Vagina (tissue), 2 donors: ENCODE results near the gene SEMA3E. TPM values are rescaled to one million over a fixed set of nuclear protein-coding genes. Genes with fewer than 3 reads are reported as not detected.

Source experiments
- DNase-seq, 2 donors: peaks; one replicate each; pipeline ENCODE4 v3.0.0-alpha.2; 2017; ENCODE audit errors: extremely low spot score in 2 of 2
- H3K27ac ChIP-seq: fragments of 200-600 bp; sonication (generic); one replicate; pipeline ENCODE4 v1.5.1; 2019
- H3K27me3 ChIP-seq: fragments of 200-600 bp; sonication (generic); one replicate; pipeline ENCODE4 v1.5.1; 2019
- H3K36me3 ChIP-seq, 2 donors: fragments of 200-600 bp; sonication (generic); one replicate each; pipeline ENCODE4 v1.5.1; 2017 to 2019
- H3K4me1 ChIP-seq: fragments of 200-600 bp; sonication (generic); one replicate; pipeline ENCODE4 v1.5.1; 2019
- H3K4me3 ChIP-seq, 2 donors: fragments of 200-600 bp; sonication (generic); 1 replicate in 1 of 2; 2 replicates in 1 of 2; pipeline ENCODE4 v1.5.1; 2016 to 2019
- H3K9me3 ChIP-seq: fragments of 200-600 bp; sonication (generic); one replicate; pipeline ENCODE4 v1.5.1; 2019
- CTCF ChIP-seq, 3 experiments: fragments of 450-650 bp in 2 of 3; fragments of 200-600 bp in 1 of 3; sonication (generic) in 1 of 3; IDR thresholded peaks; one replicate each; pipeline ENCODE4 v1.5.1; 2017 to 2019; ENCODE audit warnings: antibody characterized with exemption in 3 of 3, mild to moderate bottlenecking in 2 of 3, moderate library complexity in 2 of 3
- POLR2A ChIP-seq, 2 donors: fragments of 450-650 bp; IDR thresholded peaks; one replicate each; pipeline ENCODE4 v1.6.1; 2017; ENCODE audit warnings: antibody characterized with exemption in 2 of 2, mild to moderate bottlenecking in 2 of 2, moderate library complexity in 2 of 2
- POLR2AphosphoS5 ChIP-seq, 2 donors: sonication (generic); formaldehyde crosslinking; IDR thresholded peaks; one replicate each; pipeline ENCODE4 v1.9.0; 2017; ENCODE audit warnings: antibody characterized with exemption in 2 of 2, mild to moderate bottlenecking in 2 of 2, low read depth in 1 of 2; ENCODE audit not compliant: insufficient read depth in 1 of 2
- intact Hi-C: fragments of 100-400 bp; cut with DNase I; formaldehyde crosslinking; loops from one replicate; pipeline ENCODE4 v1.15.1; 2023
- total RNA-seq: library from RNA; depleted of rRNA; stranded (reverse); fragments of >200 nt; gene quantifications from one replicate; pipeline ENCODE4 v1.2.3, GENCODE V29; 2016

Gene SEMA3E
- total RNA-seq, 1 donor from 2014 or later: 4.4 TPM

- H3K4me3 ChIP-seq: no peak overlapping the region
- H3K4me1 ChIP-seq: no peaks in the 10 kb centered on the region
- no peak overlapping the region for H3K27ac ChIP-seq
- no peaks in the 10 kb centered on the region for H3K27me3 ChIP-seq
- intact Hi-C loops: no loop called here
- TF ChIP-seq POLR2A (IDR thresholded peaks at IDR 0.05): no peak
- no peak for TF ChIP-seq POLR2AphosphoS5 (IDR thresholded peaks at IDR 0.05; ENCODE audit: insufficient read depth in 1 of 2, low read depth in 1 of 2)
- no peak for TF ChIP-seq CTCF (IDR thresholded peaks at IDR 0.05)
- DNase-seq: no peak
- H3K36me3 ChIP-seq: no peaks in the 10 kb centered on the region
- no peaks in the 10 kb centered on the region for H3K9me3 ChIP-seq
Measured at GRCh38 chr7:83547526-83547925, 101.4 kb downstream of the SEMA3E start.

DNA sequence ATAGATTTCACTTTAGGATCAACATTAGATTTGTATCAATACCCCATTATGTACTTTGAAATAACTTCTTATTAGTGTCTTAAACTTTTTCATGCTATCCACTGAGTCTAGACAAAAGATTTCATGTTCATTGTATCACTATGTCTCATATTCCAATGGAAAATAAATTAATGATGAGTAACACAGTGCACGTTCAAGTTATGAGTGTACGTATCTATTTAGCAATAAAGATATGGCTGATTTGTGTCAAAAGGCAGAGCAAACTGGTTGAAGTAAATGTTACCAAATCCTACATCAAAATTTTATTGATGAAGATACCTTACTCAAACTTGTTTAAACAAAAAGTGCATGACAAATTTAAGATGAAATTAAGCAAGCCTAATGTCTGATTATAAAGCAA is 102.4 kb downstream of the SEMA3E start:
- Histone ChIP-seq H3K9me3 (no peaks in the 10 kb centered on the region), H3K4me3 (no peak overlapping the region), H3K36me3 (no peaks in the 10 kb centered on the region), H3K4me1 (no peaks in the 10 kb centered on the region), H3K27me3 (no peaks in the 10 kb centered on the region), H3K27ac (no peak overlapping the region)
- DNase-seq: no peak
- intact Hi-C loops: no loop called here
- TF ChIP-seq CTCF (IDR thresholded peaks at IDR 0.05): no peak
- TF ChIP-seq POLR2AphosphoS5 (IDR thresholded peaks at IDR 0.05; ENCODE audit: insufficient read depth in 1 of 2, low read depth in 1 of 2): no peak
- no peak for TF ChIP-seq POLR2A (IDR thresholded peaks at IDR 0.05)

GRCh38 chr7:83541187-83541960 is 107.6 kb downstream of the SEMA3E start:
- Histone ChIP-seq H3K36me3 (no peaks in the 10 kb centered on the region), H3K9me3 (no peaks in the 10 kb centered on the region), H3K4me1 (no peaks in the 10 kb centered on the region), H3K27ac (no peak overlapping the region), H3K27me3 (no peaks in the 10 kb centered on the region), H3K4me3 (no peak overlapping the region)
- intact Hi-C loops: no loop called here
- no peak for TF ChIP-seq POLR2AphosphoS5 (IDR thresholded peaks at IDR 0.05; ENCODE audit: insufficient read depth in 1 of 2, low read depth in 1 of 2)
- TF ChIP-seq CTCF (IDR thresholded peaks at IDR 0.05): no peak
- TF ChIP-seq POLR2A (IDR thresholded peaks at IDR 0.05): no peak
- no peak for DNase-seq

GRCh38 chr7:83534488-83534887 is 114.5 kb downstream of the SEMA3E start:
- H3K9me3 ChIP-seq: no peaks in the 10 kb centered on the region
- no peaks in the 10 kb centered on the region for H3K4me1 ChIP-seq
- no peak overlapping the region for H3K27ac ChIP-seq
- no peak for DNase-seq
- H3K27me3 ChIP-seq: no peaks in the 10 kb centered on the region
- intact Hi-C loops: no loop called here
- TF ChIP-seq POLR2A (IDR thresholded peaks at IDR 0.05) (no peak), CTCF (IDR thresholded peaks at IDR 0.05) (no peak), POLR2AphosphoS5 (IDR thresholded peaks at IDR 0.05; ENCODE audit: insufficient read depth in 1 of 2, low read depth in 1 of 2) (no peak)
- H3K4me3 ChIP-seq: no peak overlapping the region
- no peaks in the 10 kb centered on the region for H3K36me3 ChIP-seq

GRCh38 chr7:83532219-83532618 is 116.7 kb downstream of the SEMA3E start:
- DNase-seq: no peak
- Histone ChIP-seq H3K4me1 (no peaks in the 10 kb centered on the region), H3K4me3 (no peak overlapping the region), H3K27ac (no peak overlapping the region), H3K9me3 (no peaks in the 10 kb centered on the region), H3K36me3 (no peaks in the 10 kb centered on the region), H3K27me3 (no peaks in the 10 kb centered on the region)
- intact Hi-C loops: no loop called here
- TF ChIP-seq POLR2AphosphoS5 (IDR thresholded peaks at IDR 0.05; ENCODE audit: insufficient read depth in 1 of 2, low read depth in 1 of 2) (no peak), CTCF (IDR thresholded peaks at IDR 0.05) (no peak), POLR2A (IDR thresholded peaks at IDR 0.05) (no peak)
